Subcutaneous adipose tissue (tissue), 4 donors: ENCODE results near the gene CADPS. TPM values are rescaled to one million over a fixed set of nuclear protein-coding genes. Genes with fewer than 3 reads are reported as not detected.

Source experiments
- total RNA-seq, 4 donors: library from RNA; depleted of rRNA; stranded (reverse); fragments of >200 nt; gene quantifications; one replicate each; pipeline ENCODE4 v1.1.0, GENCODE V29; 2016
- TF ChIP-seq, protein P1 (sequence below): fragments of 450-650 bp; IDR thresholded peaks from one replicate; pipeline ENCODE4 v1.5.1; 2016; ENCODE audit warnings: low read depth, mild to moderate bottlenecking, control low read depth, antibody characterized with exemption, moderate library complexity

Gene CADPS
- total RNA-seq, 4 donors from 2014 or later, result 1.9 to 25.1 TPM; not detected in 2

DNA sequence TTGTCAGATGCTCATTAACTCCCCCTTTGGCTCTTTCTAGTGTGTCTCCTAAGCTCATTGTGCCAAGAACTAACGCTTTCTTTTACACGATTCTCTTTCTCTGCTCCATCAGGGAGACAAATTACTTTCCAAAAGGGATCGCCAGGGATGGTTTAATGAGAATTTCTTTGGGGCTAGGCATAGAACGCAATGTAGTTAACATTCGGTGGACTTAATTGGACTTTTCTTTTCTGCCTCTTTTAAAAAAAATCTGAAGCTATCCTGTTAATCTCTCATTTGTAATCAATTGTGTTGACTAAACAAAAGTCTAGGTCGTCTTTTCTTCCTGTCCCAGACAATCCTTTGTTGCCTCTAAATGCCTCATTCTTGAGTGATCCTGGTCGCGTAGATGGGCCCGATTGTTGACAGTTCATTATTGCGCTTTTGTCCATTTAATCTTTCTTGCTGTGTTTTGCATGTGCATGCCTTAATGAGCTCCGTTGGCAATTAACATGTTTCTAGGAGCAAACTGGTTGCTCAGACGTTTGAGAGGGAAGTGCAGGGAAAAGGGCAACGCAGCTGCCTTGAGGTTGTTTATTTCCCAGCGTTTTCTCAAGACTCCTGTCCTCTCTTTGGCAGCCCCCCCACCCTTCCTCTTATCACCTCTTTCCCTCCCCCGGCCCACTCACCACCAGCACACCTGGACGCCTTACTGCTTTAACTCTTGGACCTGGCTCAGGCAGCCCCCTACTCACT lies 509.7 kb downstream of the CADPS start:
- TF ChIP-seq, protein P1, sequence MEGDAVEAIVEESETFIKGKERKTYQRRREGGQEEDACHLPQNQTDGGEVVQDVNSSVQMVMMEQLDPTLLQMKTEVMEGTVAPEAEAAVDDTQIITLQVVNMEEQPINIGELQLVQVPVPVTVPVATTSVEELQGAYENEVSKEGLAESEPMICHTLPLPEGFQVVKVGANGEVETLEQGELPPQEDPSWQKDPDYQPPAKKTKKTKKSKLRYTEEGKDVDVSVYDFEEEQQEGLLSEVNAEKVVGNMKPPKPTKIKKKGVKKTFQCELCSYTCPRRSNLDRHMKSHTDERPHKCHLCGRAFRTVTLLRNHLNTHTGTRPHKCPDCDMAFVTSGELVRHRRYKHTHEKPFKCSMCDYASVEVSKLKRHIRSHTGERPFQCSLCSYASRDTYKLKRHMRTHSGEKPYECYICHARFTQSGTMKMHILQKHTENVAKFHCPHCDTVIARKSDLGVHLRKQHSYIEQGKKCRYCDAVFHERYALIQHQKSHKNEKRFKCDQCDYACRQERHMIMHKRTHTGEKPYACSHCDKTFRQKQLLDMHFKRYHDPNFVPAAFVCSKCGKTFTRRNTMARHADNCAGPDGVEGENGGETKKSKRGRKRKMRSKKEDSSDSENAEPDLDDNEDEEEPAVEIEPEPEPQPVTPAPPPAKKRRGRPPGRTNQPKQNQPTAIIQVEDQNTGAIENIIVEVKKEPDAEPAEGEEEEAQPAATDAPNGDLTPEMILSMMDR, result no peak

DNA sequence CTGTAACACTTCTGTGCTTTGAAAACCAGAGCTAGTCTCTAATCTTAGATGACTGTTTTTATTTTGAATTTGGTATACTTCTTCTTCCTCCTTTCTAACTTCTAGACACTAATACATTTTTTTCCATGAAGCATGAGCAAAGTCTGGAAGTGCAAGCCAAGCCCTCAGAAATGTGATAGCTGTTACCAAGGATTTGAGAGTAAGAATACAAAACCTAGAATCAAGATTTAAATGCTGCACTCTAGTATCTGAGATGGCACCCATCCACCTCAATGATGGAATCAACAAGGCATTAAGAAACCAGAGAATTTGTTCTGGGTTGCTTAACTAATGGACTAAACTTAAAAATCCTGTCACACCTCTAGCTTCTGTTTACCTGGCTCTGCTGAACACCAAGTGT lies 511.0 kb downstream of the CADPS start:
- TF ChIP-seq, protein P1, result no peak

DNA sequence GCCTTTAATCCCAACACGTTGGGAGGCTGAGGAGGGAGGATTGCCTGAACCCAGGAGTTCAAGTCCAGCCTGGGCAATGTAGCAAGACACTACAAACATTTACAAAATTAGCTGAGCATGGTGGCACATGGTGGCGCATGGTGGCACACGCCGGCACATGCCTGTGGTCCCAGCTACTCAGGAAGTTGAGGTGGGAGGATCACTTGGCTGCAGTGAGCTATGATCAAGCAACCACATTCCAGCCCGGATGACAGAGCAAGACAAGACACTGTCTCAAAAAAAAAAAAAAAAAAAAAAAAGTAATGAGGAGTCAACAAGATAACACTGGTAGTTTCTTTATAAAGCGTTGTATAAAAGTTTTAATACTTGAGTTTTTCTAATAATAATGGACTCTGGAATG lies 511.9 kb downstream of the CADPS start:
- TF ChIP-seq, protein P1, result no peak

DNA sequence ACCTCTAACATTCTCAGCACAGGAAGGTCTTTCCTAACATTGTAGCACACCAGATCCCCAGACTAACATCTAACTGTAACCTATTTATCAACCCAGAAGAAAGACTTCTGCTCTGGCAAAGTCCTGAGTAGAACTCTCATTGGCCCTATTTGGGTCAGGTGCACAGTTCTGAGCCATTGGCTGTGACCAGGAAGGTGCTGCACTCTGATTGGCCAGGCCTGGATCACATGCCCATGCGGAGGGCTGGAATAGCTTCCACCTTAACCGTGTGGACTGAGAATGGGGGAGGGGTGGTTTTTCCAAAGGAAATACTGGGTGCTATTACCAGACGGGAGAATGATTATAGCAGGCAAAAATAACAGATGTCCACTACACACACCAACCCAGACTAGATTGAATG lies 513.4 kb downstream of the CADPS start:
- TF ChIP-seq, protein P1, result no peak

DNA sequence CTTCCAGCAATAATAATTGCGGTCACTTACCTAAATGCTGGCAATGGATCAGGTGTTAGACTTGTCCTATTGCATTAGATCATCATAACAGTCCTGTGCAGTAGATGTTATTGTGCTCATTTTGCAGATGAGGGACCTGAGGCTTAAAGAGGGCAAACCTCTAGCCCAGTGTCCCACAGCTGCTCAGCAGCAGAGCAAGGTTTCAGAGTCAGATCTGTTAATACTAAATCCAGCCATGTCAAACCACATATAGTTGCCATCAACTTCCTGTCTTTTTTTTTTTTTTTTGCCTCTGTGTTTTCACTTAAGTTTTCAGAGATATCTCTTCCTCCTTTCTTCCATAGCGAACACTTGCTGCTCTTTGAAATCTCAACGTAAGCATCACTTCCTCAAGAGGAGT lies 514.0 kb downstream of the CADPS start:
- TF ChIP-seq, protein P1, result no peak

GRCh38 chr3:62359531-62359930 lies 515.7 kb downstream of the CADPS start:
- TF ChIP-seq, protein P1, result no peak

GRCh38 chr3:62356356-62356755 lies 518.9 kb downstream of the CADPS start:
- TF ChIP-seq, protein P1, result no peak
